ENCODE data around the gene PTPRQ.
A peak's percentile ranks its signal among the peaks of the same experiment; 100 is the strongest.

PTPRQ gene

DNA sequence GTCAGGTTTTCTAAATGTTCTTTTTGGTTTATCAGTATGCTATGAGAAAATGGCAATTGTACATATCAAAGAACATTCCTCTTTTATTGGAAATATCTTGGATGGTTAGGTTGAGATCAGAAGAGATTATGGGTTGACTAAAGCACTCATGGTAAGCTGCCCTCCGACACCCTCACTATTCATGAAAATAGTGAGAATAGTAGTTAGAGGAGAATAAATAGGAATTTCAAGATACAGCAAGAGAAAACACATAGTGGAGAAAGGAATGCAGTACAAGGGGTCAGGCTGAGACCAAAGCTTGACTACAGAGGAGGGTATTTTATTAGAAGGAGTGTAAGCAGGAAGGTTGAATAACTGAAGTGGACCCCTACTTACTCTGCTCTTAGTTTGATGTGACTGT lies 112.5 kb downstream of the PTPRQ start:
- DNase-seq (ENCODE audit: low spot score) = no peak

GRCh38 chr12:80559766-80560165 lies 115.7 kb downstream of the PTPRQ start:
- DNase-seq (ENCODE audit: low spot score) = no peak

GRCh38 chr12:80565271-80565670 lies 121.2 kb downstream of the PTPRQ start:
- DNase-seq (ENCODE audit: low spot score) = no peak

GRCh38 chr12:80567401-80567800 lies 123.4 kb downstream of the PTPRQ start:
- no peak for DNase-seq (ENCODE audit: low spot score)

GRCh38 chr12:80576641-80577418 lies 132.8 kb downstream of the PTPRQ start:
- no peak for DNase-seq (ENCODE audit: low spot score)

GRCh38 chr12:80580254-80580653 lies 136.2 kb downstream of the PTPRQ start:
- DNase-seq (ENCODE audit: low spot score) = peak; percentile 65

- no peak for DNase-seq (ENCODE audit: low spot score)
Measured at GRCh38 chr12:80581783-80582182, 137.7 kb downstream of the PTPRQ start.

- no peak for DNase-seq (ENCODE audit: low spot score)
Measured at GRCh38 chr12:80582431-80582830, 138.4 kb downstream of the PTPRQ start.

DNA sequence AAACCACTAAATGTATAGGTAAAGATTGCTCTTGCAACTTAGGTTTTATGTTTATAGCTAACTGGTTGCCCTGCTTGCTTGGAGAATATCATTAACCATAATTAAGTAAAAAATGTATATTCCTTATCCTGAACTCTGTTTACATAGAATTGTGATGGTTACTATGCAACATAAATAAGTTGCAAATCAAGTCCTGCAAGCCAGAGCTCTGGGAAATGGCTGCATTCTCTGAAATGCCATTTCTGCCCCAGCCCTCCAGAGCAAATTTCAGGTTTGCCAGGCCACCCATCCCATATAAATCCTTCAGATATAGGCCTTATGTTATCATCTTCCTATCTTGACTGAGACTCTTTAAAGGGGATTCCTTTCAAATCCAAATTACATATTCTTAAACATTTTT lies 145.0 kb downstream of the PTPRQ start:
- DNase-seq (ENCODE audit: low spot score) = no peak

GRCh38 chr12:80590085-80590484 lies 146.1 kb downstream of the PTPRQ start:
- no peak for DNase-seq (ENCODE audit: low spot score)

GRCh38 chr12:80593766-80594165 lies 149.7 kb downstream of the PTPRQ start:
- DNase-seq (ENCODE audit: low spot score) = no peak

GRCh38 chr12:80596509-80596908 lies 152.5 kb downstream of the PTPRQ start:
- no peak for DNase-seq (ENCODE audit: low spot score)

DNA sequence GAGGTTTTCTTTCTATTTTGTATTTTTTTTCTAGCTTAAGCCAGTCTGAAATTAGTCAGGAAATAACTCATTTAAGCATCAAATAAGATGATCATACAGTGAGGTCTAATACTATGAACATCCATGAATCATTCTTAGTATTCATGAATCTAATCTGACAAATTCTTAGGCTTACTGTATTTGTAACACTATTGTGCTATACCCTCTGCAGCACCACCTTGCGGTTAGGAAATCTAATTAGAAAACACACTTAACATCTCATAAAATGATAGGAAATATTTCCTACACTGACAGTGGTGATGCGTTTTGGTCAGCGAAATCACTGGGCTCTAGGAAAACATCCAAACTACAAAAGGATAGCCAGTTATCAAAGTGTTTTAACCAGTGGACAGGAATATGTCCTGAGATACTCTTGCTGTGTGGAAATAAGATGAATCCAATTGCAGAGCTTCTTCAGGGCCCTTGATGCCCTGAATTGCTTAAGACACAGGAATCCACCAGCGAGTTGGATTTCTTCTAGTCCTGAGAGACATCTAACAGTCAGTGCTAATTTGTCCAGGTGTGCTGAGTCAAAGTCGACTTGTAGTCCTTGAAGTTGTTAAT lies 154.1 kb downstream of the PTPRQ start:
- peak; percentile 94 for DNase-seq (ENCODE audit: low spot score)

- DNase-seq (ENCODE audit: low spot score) = no peak
Measured at GRCh38 chr12:80602455-80602854, 158.4 kb downstream of the PTPRQ start.

DNA sequence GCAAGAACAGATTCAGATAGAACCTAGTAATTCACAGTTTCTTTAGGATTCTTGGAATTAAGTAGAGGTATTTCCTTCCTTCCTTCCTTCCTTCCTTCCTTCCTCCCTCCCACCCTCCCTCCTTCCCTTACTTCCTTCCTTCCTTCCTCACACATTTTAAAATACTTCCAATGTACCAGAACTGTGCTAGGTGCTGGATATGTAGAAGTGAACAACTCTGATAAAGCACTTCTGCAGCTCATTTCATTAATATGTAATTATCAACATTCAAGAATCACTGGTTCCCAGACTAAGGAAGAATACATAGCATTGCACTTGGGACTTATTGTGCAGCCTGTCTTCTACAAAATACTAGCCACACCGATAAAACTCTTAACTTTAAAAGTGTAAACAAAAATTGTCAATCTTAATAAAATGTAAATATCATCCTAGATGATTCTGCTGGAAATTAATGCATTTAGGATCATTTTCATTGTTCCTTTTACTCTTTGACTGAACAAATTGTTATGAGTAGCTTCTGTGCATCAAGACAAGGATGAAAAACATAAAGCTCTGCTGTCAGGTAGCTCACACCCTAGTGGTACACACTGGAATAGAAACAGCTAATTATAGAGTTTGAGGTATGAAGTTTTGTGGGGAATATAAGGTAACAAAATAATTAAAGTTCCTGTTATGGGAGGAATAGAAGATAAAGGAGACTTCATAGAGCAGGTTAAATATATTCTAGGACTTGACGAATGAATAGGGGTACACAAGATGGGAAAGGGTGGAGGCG lies 163.5 kb downstream of the PTPRQ start:
- DNase-seq (ENCODE audit: low spot score) = peak; percentile 12

GRCh38 chr12:80617733-80618132 lies 173.7 kb downstream of the PTPRQ start:
- no peak for DNase-seq (ENCODE audit: low spot score)

DNA sequence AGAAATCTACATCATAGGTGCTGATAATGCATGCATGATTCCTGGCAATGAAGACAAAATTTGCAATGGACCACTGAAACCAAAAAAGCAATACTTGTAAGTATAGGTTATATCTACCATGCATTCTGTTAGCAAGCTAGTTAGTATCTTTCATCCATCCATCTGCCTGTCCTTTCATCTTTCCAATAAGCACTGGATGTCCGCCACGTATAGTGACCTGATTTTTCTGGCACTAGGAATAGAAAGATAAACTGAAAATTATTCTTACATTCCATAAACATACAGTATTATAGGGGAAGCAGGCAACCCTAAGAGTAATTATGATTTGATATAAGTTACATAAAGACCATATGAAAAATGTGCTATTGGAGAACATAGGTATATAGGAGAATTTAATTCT lies 176.2 kb downstream of the PTPRQ start:
- DNase-seq (ENCODE audit: low spot score) = no peak

DNA sequence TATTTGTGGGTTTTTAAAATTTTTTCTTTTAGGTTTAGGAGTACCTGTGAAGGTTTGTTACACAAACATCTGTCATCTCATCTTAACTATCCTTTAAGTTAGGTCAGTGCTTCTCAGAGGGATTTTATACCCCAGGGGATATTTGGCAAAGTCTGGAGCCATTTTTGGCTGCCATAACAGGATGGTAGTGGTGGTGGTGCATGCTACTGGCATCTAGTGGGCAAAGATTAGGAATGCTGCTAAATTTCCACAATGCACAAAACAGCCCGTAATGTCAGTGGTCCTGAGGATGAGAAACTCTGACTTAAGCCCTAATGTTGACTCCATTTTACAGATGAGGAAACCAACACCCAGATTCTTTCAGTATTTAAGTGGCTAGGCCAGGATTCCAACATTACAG lies 178.2 kb downstream of the PTPRQ start:
- peak; percentile 50 for DNase-seq (ENCODE audit: low spot score)

- DNase-seq (ENCODE audit: low spot score) = no peak
Measured at GRCh38 chr12:80625051-80625450, 181.0 kb downstream of the PTPRQ start.

DNA sequence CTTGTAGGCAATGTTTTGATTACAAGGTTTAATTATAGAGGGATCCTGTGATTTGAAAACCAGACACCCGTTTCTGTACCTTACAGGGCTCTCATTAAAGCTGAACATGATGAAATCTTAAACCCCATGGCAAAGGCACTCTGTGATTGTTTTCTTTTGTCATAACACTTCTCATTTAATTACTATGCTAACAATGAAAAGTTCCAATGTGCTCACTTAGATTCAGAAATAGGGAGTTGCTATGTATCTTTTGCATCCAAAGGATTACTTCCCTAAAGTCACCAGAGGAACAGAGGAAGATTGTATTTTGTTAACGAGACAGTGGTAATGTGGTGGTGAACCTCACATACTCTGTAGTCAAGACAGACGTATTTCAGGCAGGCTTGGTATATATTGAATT lies 181.9 kb downstream of the PTPRQ start:
- no peak for DNase-seq (ENCODE audit: low spot score)

DNA sequence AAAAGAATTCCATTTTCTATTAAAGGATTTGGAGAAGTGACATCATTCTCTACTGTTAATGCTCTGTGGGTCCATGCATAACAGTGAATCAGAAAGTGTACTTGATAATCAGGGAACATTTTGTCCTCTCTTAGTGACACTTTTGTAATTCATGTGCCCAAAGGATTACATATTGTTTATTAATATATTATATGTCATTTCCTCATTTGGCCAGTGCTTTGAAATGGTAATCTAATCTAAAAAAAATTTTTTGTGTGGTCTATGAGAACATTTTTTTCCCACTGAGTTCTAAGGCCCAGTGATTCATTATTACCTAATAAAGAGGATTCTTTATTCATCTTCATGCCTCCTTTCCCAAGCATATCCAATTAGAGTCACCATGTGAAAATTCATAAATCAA lies 183.7 kb downstream of the PTPRQ start:
- peak; percentile 3 for DNase-seq (ENCODE audit: low spot score)

GRCh38 chr12:80632835-80633234 lies 188.8 kb downstream of the PTPRQ start:
- no peak for DNase-seq (ENCODE audit: low spot score)

DNA sequence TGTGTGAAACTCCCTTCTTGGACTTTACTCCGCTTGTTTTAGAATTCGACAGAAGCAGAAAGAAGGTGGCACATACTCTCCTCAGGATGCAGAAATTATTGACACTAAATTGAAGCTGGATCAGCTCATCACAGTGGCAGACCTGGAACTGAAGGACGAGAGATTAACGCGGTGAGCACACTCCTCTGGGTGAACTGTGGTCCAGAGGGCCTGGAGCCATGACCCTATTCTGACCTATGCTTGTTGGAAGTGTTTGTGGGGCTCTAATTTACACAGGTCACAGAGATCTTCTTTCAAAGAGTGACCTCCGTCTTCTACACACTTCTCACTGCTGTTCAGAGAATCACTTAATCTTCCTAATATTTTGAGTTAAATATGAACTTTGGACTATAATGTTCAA lies 190.9 kb downstream of the PTPRQ start:
- no peak for DNase-seq (ENCODE audit: low spot score)

All from RKO (cell line).